ENCODE data around the gene TOM1L2.

- no peak for TF ChIP-seq CTCF (IDR thresholded peaks at IDR 0.05)
- TF ChIP-seq POLR2A (IDR thresholded peaks at IDR 0.05): no peak
Measured at GRCh38 chr17:17988427-17988945, 16.3 kb upstream of the TOM1L2 start.

Data from heart left ventricle (tissue), 13 donors.